Measurements from ENCODE around the gene C18orf32. TPM values are rescaled to one million over a fixed set of nuclear protein-coding genes. Genes with fewer than 3 reads are reported as not detected.

C18orf32 gene
- total and polyA plus RNA-seq, 2 donors (not counting 1 experiment from before 2014, with no cell fraction given): 20.8 to 36.3 TPM

GRCh38 chr18:49446481-49446880 is 40.6 kb downstream of the C18orf32 start:
- H2AFZ ChIP-seq (ENCODE audit: insufficient read depth, low read depth, low read length, poor library complexity, severe bottlenecking): no peak overlapping the region
- no peak overlapping the region for H3K4me2 ChIP-seq (replicated peaks; ENCODE audit: low read depth, low read length, poor library complexity, severe bottlenecking)
- H3K4me1 ChIP-seq (ENCODE audit: control insufficient read depth in 2 of 2, insufficient read depth in 2 of 2, low read length in 2 of 2): no peaks in the 10 kb centered on the region
- ChIA-PET CTCF (interaction anchor here (0.8 to 1.2 kb wide), 3 partner anchors 64 to 772 kb away, joined by 3 read pairs; no protein-coding TSS in a partner anchor), POLR2A (interaction anchor here (0.6 kb wide), 1 partner anchor 13 kb away, joined by 3 read pairs; no protein-coding TSS in a partner anchor)
- no peak overlapping the region for H3K27ac ChIP-seq (ENCODE audit: low read length in 2 of 2)
- Mint-ChIP-seq H3K4me3 (no peak overlapping the region), H3K27me3 (no peaks in the 10 kb centered on the region), H3K4me1 (peaks cover 13% of the 10 kb centered on the region), H3K27ac (no peak overlapping the region), H3K9me3 (ENCODE audit: insufficient read depth) (peaks cover 7% of the 10 kb centered on the region)
- H4K20me1 ChIP-seq (ENCODE audit: control insufficient read depth, insufficient read depth, low read length, poor library complexity, severe bottlenecking): peaks cover 42% of the 10 kb centered on the region
- H3K27me3 ChIP-seq (replicated peaks in 1 of 4; ENCODE audit: control extremely low read depth in 1 of 4, control insufficient read depth in 3 of 4, insufficient read depth in 4 of 4, low read length in 3 of 4): no peaks in the 10 kb centered on the region
- peaks cover 5 to 10% of the 10 kb centered on the region in 2 experiments for H3K36me3 ChIP-seq (replicated peaks in 1 of 2; ENCODE audit: control extremely low read depth in 1 of 2, control insufficient read depth in 1 of 2, extremely low read depth in 1 of 2, insufficient read depth in 2 of 2, low read length in 1 of 2)
- intact Hi-C loops (cut with micrococcal nuclease): no loop called here
- H3K79me2 ChIP-seq (ENCODE audit: control insufficient read depth, insufficient read depth, low read length): peaks cover 62% of the 10 kb centered on the region
- 94% methylated on average over 3 of the region's 5 CpGs for WGBS (ENCODE audit: insufficient coverage)
- no peak overlapping the region for H3K4me3 ChIP-seq (ENCODE audit: control extremely low read depth in 1 of 5, extremely low read depth in 1 of 5, insufficient read depth in 1 of 5, low read depth in 2 of 5, low read length in 4 of 5)
- no peak for DNase-seq
- no peak overlapping the region for H3K9ac ChIP-seq (ENCODE audit: low read length)
- no peak for ATAC-seq (ENCODE audit: low read depth)
- peaks cover 6 to 18% (median 10%) of the 10 kb centered on the region in 3 donors for H3K9me3 ChIP-seq (ENCODE audit: control extremely low read depth in 1 of 3, control insufficient read depth in 2 of 3, insufficient read depth in 1 of 3, low read length in 2 of 3)
- no peak for TF ChIP-seq CTCF (IDR thresholded peaks at IDR 0.05)
- no peak for TF ChIP-seq EZH2 (IDR thresholded peaks at IDR 0.05; ENCODE audit: borderline replicate concordance, insufficient read depth, low read depth, low read length, poor library complexity, severe bottlenecking)

- no peak overlapping the region for H3K9ac ChIP-seq (ENCODE audit: low read length)
- no peak overlapping the region for H2AFZ ChIP-seq (ENCODE audit: insufficient read depth, low read depth, low read length, poor library complexity, severe bottlenecking)
- H3K9me3 ChIP-seq (ENCODE audit: control extremely low read depth in 1 of 3, control insufficient read depth in 2 of 3, insufficient read depth in 1 of 3, low read length in 2 of 3): peaks cover 4 to 17% (median 10%) of the 10 kb centered on the region in 3 donors
- CTCF ChIA-PET: no interaction called here
- H3K27me3 ChIP-seq (replicated peaks in 1 of 4; ENCODE audit: control extremely low read depth in 1 of 4, control insufficient read depth in 3 of 4, insufficient read depth in 4 of 4, low read length in 3 of 4): no peaks in the 10 kb centered on the region
- peaks cover 3 to 9% of the 10 kb centered on the region in 2 experiments for H3K36me3 ChIP-seq (replicated peaks in 1 of 2; ENCODE audit: control extremely low read depth in 1 of 2, control insufficient read depth in 1 of 2, extremely low read depth in 1 of 2, insufficient read depth in 2 of 2, low read length in 1 of 2)
- no peaks in the 10 kb centered on the region for H3K4me1 ChIP-seq (ENCODE audit: control insufficient read depth in 2 of 2, insufficient read depth in 2 of 2, low read length in 2 of 2)
- H3K27me3 Mint-ChIP-seq: no peaks in the 10 kb centered on the region
- no peak overlapping the region for H3K27ac Mint-ChIP-seq
- no CpG with 5 or more reads among the region's 3 CpGs for WGBS (ENCODE audit: insufficient coverage)
- TF ChIP-seq EZH2 (IDR thresholded peaks at IDR 0.05; ENCODE audit: borderline replicate concordance, insufficient read depth, low read depth, low read length, poor library complexity, severe bottlenecking) (no peak), CTCF (IDR thresholded peaks at IDR 0.05) (no peak)
- no peak overlapping the region for H3K27ac ChIP-seq (ENCODE audit: low read length in 2 of 2)
- H3K4me2 ChIP-seq (replicated peaks; ENCODE audit: low read depth, low read length, poor library complexity, severe bottlenecking): no peak overlapping the region
- POLR2A ChIA-PET: no interaction called here
- no peak overlapping the region for H3K4me3 Mint-ChIP-seq
- peaks cover 5% of the 10 kb centered on the region for H3K9me3 Mint-ChIP-seq (ENCODE audit: insufficient read depth)
- ATAC-seq (ENCODE audit: low read depth) (no peak), DNase-seq (no peak)
- peaks cover 44% of the 10 kb centered on the region for H4K20me1 ChIP-seq (ENCODE audit: control insufficient read depth, insufficient read depth, low read length, poor library complexity, severe bottlenecking)
- peaks cover 17% of the 10 kb centered on the region for H3K4me1 Mint-ChIP-seq
- peaks cover 55% of the 10 kb centered on the region for H3K79me2 ChIP-seq (ENCODE audit: control insufficient read depth, insufficient read depth, low read length)
- no peak overlapping the region for H3K4me3 ChIP-seq (ENCODE audit: control extremely low read depth in 1 of 5, extremely low read depth in 1 of 5, insufficient read depth in 1 of 5, low read depth in 2 of 5, low read length in 4 of 5)
- intact Hi-C loops (cut with micrococcal nuclease): no loop called here
Observed at GRCh38 chr18:49444581-49444980, 42.5 kb downstream of the C18orf32 start.

Data from B cell (primary cell).